HL-60 (cell line): ENCODE results near the gene TBCD.
A peak's percentile ranks its signal among the peaks of the same experiment; 100 is the strongest.

Experiments used
- DNase-seq, 2 experiments: peaks; one replicate each; pipeline ENCODE4 v3.0.0-alpha.2; 2010 to 2020; ENCODE audit warnings: low read depth in 1 of 2, low spot score in 1 of 2
- H3K27ac ChIP-seq: fragments of 250-450 bp; sonication (Bioruptor Pico); replicated peaks from 2 replicates; pipeline ENCODE4 v1.5.1; 2020; ENCODE audit warnings: mild to moderate bottlenecking, moderate library complexity
- H3K27me3 ChIP-seq: fragments of 250-450 bp; sonication (Bioruptor Pico); 2 replicates; pipeline ENCODE4 v1.5.1; 2021; ENCODE audit warnings: mild to moderate bottlenecking, moderate library complexity; ENCODE audit not compliant: insufficient read depth, poor library complexity, severe bottlenecking
- H3K4me3 ChIP-seq: replicated peaks from 2 replicates; pipeline ENCODE4 v1.5.1; 2011; ENCODE audit warnings: mild to moderate bottlenecking, control low read depth, low read length; ENCODE audit not compliant: insufficient read depth
- CTCF ChIP-seq: IDR thresholded peaks from one replicate; pipeline ENCODE4 v1.5.1; 2011; ENCODE audit warnings: low read length, control low read depth, inconsistent platforms; ENCODE audit not compliant: insufficient read depth
- GABPA ChIP-seq: IDR thresholded peaks from 2 replicates; pipeline ENCODE4 v1.6.1; 2012; ENCODE audit warnings: low read depth
- POLR2AphosphoS5 ChIP-seq: IDR thresholded peaks from 2 replicates; pipeline ENCODE4 v1.6.1; 2012; ENCODE audit warnings: low read depth
- REST ChIP-seq: IDR thresholded peaks from 2 replicates; pipeline ENCODE4 v1.6.1; 2012; ENCODE audit warnings: low read depth; ENCODE audit not compliant: insufficient replicate concordance
- SPI1 ChIP-seq: IDR thresholded peaks from 2 replicates; pipeline ENCODE4 v1.6.1; 2012; ENCODE audit warnings: low read depth, mild to moderate bottlenecking, borderline replicate concordance

TBCD gene

GRCh38 chr17:82978765-82979349 is 227.0 kb downstream of the TBCD start:
- peak; percentile 52 to 85 for DNase-seq
- H3K27me3 ChIP-seq: no peaks in the 10 kb centered on the region
- TF ChIP-seq REST: no peak
- peak; percentile 89 for TF ChIP-seq SPI1
- TF ChIP-seq POLR2AphosphoS5: no peak; the same call in 1 of the 2 replicates
- TF ChIP-seq GABPA: no peak
- no peak for TF ChIP-seq CTCF
- H3K27ac ChIP-seq: peak overlapping the region; percentile 65
- no peak overlapping the region for H3K4me3 ChIP-seq

GRCh38 chr17:82979718-82980117 is 227.9 kb downstream of the TBCD start:
- no peak overlapping the region for H3K4me3 ChIP-seq
- H3K27ac ChIP-seq: peak overlapping the region; percentile 65
- TF ChIP-seq GABPA (no peak), SPI1 (no peak), CTCF (no peak), POLR2AphosphoS5 (no peak), REST (no peak)
- H3K27me3 ChIP-seq: no peaks in the 10 kb centered on the region
- DNase-seq: no peak

GRCh38 chr17:82980632-82981031 is 228.8 kb downstream of the TBCD start:
- TF ChIP-seq POLR2AphosphoS5: no peak
- TF ChIP-seq GABPA: no peak
- TF ChIP-seq CTCF: no peak
- TF ChIP-seq REST: no peak
- no peak for TF ChIP-seq SPI1
- no peak overlapping the region for H3K4me3 ChIP-seq
- no peak for DNase-seq
- no peak overlapping the region for H3K27ac ChIP-seq
- H3K27me3 ChIP-seq: no peaks in the 10 kb centered on the region
